Measurements from ENCODE around the gene ABLIM2. TPM values are rescaled to one million over a fixed set of nuclear protein-coding genes. Genes with fewer than 3 reads are reported as not detected.
A peak's percentile ranks its signal among the peaks of the same experiment; 100 is the strongest.

Gene ABLIM2
- polyA plus RNA-seq, 3 donors: 0.21 TPM; not detected in 2

DNA sequence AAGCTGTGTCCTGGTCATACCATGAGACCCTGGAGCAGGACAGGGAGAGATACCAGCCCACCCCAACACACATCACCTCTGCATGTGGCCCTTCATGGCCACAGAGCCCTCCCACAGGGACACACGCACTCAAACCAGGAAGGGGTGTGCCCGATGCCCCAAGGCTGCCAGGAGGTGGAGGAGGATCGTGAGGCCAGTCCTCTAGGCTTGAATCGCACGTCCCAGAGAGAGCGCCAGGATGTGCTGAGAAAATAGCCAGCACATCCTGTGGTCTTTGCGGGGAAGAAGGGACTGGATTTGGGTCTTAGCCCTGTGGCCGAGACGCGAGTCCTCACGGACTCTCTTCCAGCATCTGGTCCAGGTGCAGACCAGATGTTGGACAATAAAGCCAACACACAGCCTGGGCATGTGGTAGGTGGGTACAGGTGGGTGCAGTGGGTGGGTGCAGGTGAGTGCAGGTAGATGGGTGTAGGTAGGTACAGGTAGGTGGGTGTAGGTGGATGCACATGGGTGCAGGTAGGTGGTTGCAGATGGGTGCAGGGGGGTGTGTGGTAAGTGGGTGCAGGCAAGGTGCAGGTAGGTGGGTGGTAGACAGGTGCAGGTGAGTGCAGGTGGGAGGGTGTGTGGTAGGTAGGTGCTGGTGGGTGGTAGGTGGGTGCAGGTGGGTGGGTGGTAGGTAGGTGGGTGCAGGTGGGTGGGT lies 124.6 kb downstream of the ABLIM2 start:
- H3K36me3 Mint-ChIP-seq: no peaks in the 10 kb centered on the region
- DNase-seq: no peak
- no peaks in the 10 kb centered on the region for H3K79me2 ChIP-seq (ENCODE audit: insufficient read depth, low read length)
- H3K9me3 Mint-ChIP-seq: peaks cover 0 to 2% (median 0%) of the 10 kb centered on the region in 7 donors
- peaks cover 6% of the 10 kb centered on the region for H3K4me1 Mint-ChIP-seq
- H3K27me3 ChIP-seq (ENCODE audit: control insufficient read depth in 2 of 2, insufficient read depth in 2 of 2, low read length in 2 of 2): no peaks in the 10 kb centered on the region
- H3K4me3 Mint-ChIP-seq: no peak overlapping the region
- H2AFZ ChIP-seq (ENCODE audit: insufficient read depth, low read depth, low read length, poor library complexity, severe bottlenecking): no peak overlapping the region
- peak overlapping the region in 1 of 7 donors; percentile 19 for H3K27ac Mint-ChIP-seq
- H3K27me3 Mint-ChIP-seq (ENCODE audit: low read depth in 3 of 3): peaks cover 15 to 19% (median 18%) of the 10 kb centered on the region in 3 donors
- TF ChIP-seq, protein P1, sequence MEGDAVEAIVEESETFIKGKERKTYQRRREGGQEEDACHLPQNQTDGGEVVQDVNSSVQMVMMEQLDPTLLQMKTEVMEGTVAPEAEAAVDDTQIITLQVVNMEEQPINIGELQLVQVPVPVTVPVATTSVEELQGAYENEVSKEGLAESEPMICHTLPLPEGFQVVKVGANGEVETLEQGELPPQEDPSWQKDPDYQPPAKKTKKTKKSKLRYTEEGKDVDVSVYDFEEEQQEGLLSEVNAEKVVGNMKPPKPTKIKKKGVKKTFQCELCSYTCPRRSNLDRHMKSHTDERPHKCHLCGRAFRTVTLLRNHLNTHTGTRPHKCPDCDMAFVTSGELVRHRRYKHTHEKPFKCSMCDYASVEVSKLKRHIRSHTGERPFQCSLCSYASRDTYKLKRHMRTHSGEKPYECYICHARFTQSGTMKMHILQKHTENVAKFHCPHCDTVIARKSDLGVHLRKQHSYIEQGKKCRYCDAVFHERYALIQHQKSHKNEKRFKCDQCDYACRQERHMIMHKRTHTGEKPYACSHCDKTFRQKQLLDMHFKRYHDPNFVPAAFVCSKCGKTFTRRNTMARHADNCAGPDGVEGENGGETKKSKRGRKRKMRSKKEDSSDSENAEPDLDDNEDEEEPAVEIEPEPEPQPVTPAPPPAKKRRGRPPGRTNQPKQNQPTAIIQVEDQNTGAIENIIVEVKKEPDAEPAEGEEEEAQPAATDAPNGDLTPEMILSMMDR (IDR thresholded peaks at IDR 0.05): no peak
- no peaks in the 10 kb centered on the region for H3K36me3 ChIP-seq (replicated peaks in 1 of 2; ENCODE audit: control insufficient read depth in 1 of 2, insufficient read depth in 2 of 2, low read length in 2 of 2)
- H3K9me3 ChIP-seq (replicated peaks in 1 of 2; ENCODE audit: control insufficient read depth in 1 of 2, insufficient read depth in 1 of 2, low read length in 2 of 2): no peaks in the 10 kb centered on the region
- H3K9ac ChIP-seq (ENCODE audit: insufficient read depth, low read length, poor library complexity, severe bottlenecking): no peak overlapping the region
- no peak overlapping the region for H3K4me3 ChIP-seq (replicated peaks in 1 of 3; ENCODE audit: low read depth in 2 of 3, low read length in 3 of 3)
- intact Hi-C loops (cut with micrococcal nuclease): no loop called here
- H3K4me2 ChIP-seq (replicated peaks; ENCODE audit: extremely low read depth, low read length, poor library complexity, severe bottlenecking): no peak overlapping the region
- H4K20me1 ChIP-seq (ENCODE audit: insufficient read depth, low read length): no peaks in the 10 kb centered on the region
- no peak overlapping the region for H3K27ac ChIP-seq (ENCODE audit: low read depth in 1 of 2, low read length in 2 of 2)
- no peaks in the 10 kb centered on the region for H3K4me1 ChIP-seq (ENCODE audit: control insufficient read depth in 1 of 2, insufficient read depth in 2 of 2, low read length in 2 of 2)
- 70% methylated on average over 11 of the region's 11 CpGs for WGBS (ENCODE audit: insufficient coverage)

DNA sequence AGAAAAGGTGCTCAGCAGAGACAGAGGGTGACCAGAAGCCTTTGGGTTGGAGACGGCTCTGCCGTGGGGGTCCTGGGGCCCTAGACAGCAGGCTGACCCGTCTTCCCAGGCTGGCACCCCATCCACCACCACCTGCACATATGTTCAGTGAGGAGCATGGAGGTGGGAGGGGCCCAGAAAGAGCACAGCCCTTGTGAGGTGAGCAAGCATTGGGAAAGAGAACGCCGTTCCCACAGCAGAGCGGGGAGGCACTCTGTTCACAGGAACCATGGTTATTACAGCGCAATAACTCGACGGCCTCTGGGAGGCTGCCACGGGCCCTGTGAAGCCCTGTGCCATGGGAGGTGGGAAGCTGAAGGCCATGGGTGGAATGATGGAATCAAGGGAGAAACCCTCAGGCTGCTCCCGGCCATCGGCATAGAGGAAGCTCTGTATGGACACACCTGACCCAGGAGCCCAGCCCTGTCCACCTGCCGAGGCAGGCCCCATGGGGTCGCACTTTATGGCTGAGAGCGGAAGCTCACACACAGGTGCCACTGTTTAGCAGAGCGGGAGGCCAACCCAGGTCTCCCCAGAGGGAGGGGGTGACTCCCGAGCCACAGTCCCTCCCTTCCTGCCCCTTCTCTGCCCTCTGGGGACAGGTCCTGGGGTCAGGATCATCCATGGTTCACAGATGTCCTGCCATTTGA lies 125.4 kb downstream of the ABLIM2 start:
- peaks cover 10 to 18% (median 15%) of the 10 kb centered on the region in 3 donors for H3K27me3 Mint-ChIP-seq (ENCODE audit: low read depth in 3 of 3)
- no peak overlapping the region for H3K4me3 Mint-ChIP-seq

More for the DNA sequence above, 125.4 kb downstream of the ABLIM2 start:
- Mint-ChIP-seq H3K4me1 (peaks cover 6% of the 10 kb centered on the region), H3K27ac (no peak overlapping the region), H3K9me3 (peaks cover 0 to 3% (median 0%) of the 10 kb centered on the region in 7 donors), H3K36me3 (no peaks in the 10 kb centered on the region)
- Histone ChIP-seq H3K9ac (ENCODE audit: insufficient read depth, low read length, poor library complexity, severe bottlenecking) (no peak overlapping the region), H3K27me3 (ENCODE audit: control insufficient read depth in 2 of 2, insufficient read depth in 2 of 2, low read length in 2 of 2) (no peaks in the 10 kb centered on the region), H3K79me2 (ENCODE audit: insufficient read depth, low read length) (no peaks in the 10 kb centered on the region), H3K4me2 (replicated peaks; ENCODE audit: extremely low read depth, low read length, poor library complexity, severe bottlenecking) (no peak overlapping the region), H3K4me1 (ENCODE audit: control insufficient read depth in 1 of 2, insufficient read depth in 2 of 2, low read length in 2 of 2) (no peaks in the 10 kb centered on the region), H3K9me3 (replicated peaks in 1 of 2; ENCODE audit: control insufficient read depth in 1 of 2, insufficient read depth in 1 of 2, low read length in 2 of 2) (no peaks in the 10 kb centered on the region), H4K20me1 (ENCODE audit: insufficient read depth, low read length) (no peaks in the 10 kb centered on the region), H3K4me3 (replicated peaks in 1 of 3; ENCODE audit: low read depth in 2 of 3, low read length in 3 of 3) (no peak overlapping the region), H2AFZ (ENCODE audit: insufficient read depth, low read depth, low read length, poor library complexity, severe bottlenecking) (no peak overlapping the region), H3K27ac (ENCODE audit: low read depth in 1 of 2, low read length in 2 of 2) (no peak overlapping the region), H3K36me3 (replicated peaks in 1 of 2; ENCODE audit: control insufficient read depth in 1 of 2, insufficient read depth in 2 of 2, low read length in 2 of 2) (no peaks in the 10 kb centered on the region)
- 85% methylated on average over 11 of the region's 17 CpGs for WGBS (ENCODE audit: insufficient coverage)
- intact Hi-C loops (cut with micrococcal nuclease): no loop called here
- no peak for DNase-seq
- TF ChIP-seq, protein P1 (IDR thresholded peaks at IDR 0.05): no peak
